ENCODE results near the gene SLC25A13.

GRCh38 chr7:96233528-96234154 is 88.3 kb downstream of the SLC25A13 start:
- TF ChIP-seq USF2 (CRISPR knock-in tag; IDR thresholded peaks at IDR 0.05) (no peak), CTCF (IDR thresholded peaks at IDR 0.05) (no peak), ATF3 (CRISPR knock-in tag; conservative IDR thresholded peaks at IDR 0.05) (no peak), IRF1 (CRISPR knock-in tag; IDR thresholded peaks at IDR 0.05) (no peak), E2F4 (CRISPR knock-in tag; IDR thresholded peaks at IDR 0.05; ENCODE audit: borderline replicate concordance, low read depth) (no peak), NR1H2 (CRISPR knock-in tag; IDR thresholded peaks at IDR 0.05) (no peak), PRRX2 (CRISPR knock-in tag; IDR thresholded peaks at IDR 0.05) (no peak), ATF2 (CRISPR knock-in tag; IDR thresholded peaks at IDR 0.05; ENCODE audit: borderline replicate concordance, low read depth) (no peak)
